Activated naive CD4-positive, alpha-beta T cell treated with anti-CD3 and anti-CD28 coated beads, Interleukin-2, amount 10 ng/mL, durations not matched to agents 7 days and 5 days (primary cell): ENCODE measurements around the gene MAL.
A peak's percentile ranks its signal among the peaks of the same experiment; 100 is the strongest.

ENCODE experiments used
- CTCF ChIA-PET: fragments of 350-600 bp; sonication (Branson Sonifier 250); formaldehyde crosslinking; loops from one replicate; lab custom pipeline; 2021; ENCODE audit warnings: antibody characterized with exemption; lab: Charles Lee
- DNase-seq: peaks from one replicate; pipeline ENCODE4 v3.0.0-alpha.2; 2020
- H3K27ac Mint-ChIP-seq: one replicate; pipeline ENCODE4 v1.8.0; 2021; ENCODE audit warnings: mild to moderate bottlenecking, moderate library complexity, mixed read lengths
- H3K27me3 Mint-ChIP-seq: one replicate; pipeline ENCODE4 v1.8.0; 2021; ENCODE audit warnings: mild to moderate bottlenecking, mixed read lengths
- H3K36me3 Mint-ChIP-seq: one replicate; pipeline ENCODE4 v1.8.0; 2021; ENCODE audit warnings: mixed read lengths
- H3K4me1 Mint-ChIP-seq: one replicate; pipeline ENCODE4 v1.8.0; 2021; ENCODE audit warnings: mixed read lengths
- H3K4me3 Mint-ChIP-seq: one replicate; pipeline ENCODE4 v1.8.0; 2021; ENCODE audit warnings: mild to moderate bottlenecking, moderate library complexity, mixed read lengths
- H3K9me3 Mint-ChIP-seq: one replicate; pipeline ENCODE4 v1.8.0; 2021; ENCODE audit warnings: mixed read lengths

Gene MAL

DNA sequence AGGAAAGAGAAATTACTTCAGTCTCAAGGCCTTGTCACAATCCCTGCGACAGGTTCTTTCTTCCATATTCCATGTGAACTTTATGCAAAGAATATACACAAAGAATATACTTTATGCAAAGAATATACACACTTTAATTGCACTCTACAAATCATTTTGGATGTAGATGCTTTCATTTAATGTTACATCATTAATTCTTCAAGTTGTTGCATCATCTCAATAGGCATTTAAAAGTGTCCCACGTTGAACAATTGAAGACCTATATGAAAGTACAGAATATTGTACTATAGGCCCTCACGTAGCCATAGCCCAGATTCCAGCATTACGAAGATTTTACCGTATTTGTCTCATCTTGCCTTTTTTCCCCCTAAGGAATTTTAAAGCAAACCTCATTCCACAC lies 33.1 kb upstream of the MAL start:
- Mint-ChIP-seq H3K27me3 (peaks cover 44% of the 10 kb centered on the region), H3K36me3 (no peaks in the 10 kb centered on the region), H3K27ac (no peak overlapping the region), H3K4me3 (no peak overlapping the region), H3K9me3 (no peaks in the 10 kb centered on the region), H3K4me1 (peaks cover under 1% of the 10 kb centered on the region)
- CTCF ChIA-PET = no interaction called here
- no peak for DNase-seq

DNA sequence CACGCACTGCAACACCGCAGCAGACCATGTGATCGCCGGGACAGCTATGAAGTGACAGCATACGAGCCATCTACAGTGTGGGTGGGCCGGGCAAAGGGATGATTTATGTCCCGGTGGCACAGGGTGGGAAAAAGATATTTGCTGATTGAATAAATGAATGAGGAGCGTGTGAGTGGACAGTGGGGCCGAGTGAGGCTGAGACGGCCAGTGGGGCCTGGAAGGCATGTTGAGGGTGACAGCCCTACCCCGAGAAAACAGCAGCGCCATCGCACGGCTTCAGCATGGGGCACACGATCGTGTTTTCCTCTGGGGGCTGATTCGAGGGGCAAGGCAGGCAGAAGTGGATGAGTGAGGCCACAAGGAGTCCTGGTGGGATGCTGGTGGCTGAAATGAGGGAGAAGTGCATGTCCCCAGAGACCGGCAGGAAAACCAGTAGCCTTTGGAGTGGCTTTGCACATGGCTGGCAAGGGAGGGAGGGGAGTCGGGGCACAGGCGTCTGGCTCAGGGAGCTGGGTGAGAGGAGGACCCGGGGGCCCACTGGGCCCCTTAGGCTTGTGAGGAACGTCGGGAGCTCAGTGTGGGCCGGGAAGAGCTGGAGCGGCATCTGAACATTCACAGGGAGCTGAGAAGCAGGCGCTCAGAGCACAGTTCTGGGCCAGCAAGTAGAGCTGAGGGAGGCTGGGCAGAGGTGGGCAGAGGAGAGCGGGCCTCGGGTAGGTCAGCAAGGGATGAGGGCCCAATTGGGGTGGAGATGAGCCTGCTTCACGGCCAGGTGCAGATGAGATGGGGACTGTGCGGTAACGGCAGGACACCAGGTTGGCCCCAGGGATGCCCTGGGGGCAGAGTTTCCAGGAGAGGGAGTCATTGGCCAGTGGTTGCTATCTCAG lies 32.1 kb upstream of the MAL start:
- H3K27me3 Mint-ChIP-seq = peaks cover 51% of the 10 kb centered on the region
- H3K36me3 Mint-ChIP-seq = no peaks in the 10 kb centered on the region
- peaks cover 2% of the 10 kb centered on the region for H3K4me1 Mint-ChIP-seq
- CTCF ChIA-PET = no interaction called here
- no peaks in the 10 kb centered on the region for H3K9me3 Mint-ChIP-seq
- DNase-seq = peak; percentile 14
- no peak overlapping the region for H3K27ac Mint-ChIP-seq
- H3K4me3 Mint-ChIP-seq = no peak overlapping the region

DNA sequence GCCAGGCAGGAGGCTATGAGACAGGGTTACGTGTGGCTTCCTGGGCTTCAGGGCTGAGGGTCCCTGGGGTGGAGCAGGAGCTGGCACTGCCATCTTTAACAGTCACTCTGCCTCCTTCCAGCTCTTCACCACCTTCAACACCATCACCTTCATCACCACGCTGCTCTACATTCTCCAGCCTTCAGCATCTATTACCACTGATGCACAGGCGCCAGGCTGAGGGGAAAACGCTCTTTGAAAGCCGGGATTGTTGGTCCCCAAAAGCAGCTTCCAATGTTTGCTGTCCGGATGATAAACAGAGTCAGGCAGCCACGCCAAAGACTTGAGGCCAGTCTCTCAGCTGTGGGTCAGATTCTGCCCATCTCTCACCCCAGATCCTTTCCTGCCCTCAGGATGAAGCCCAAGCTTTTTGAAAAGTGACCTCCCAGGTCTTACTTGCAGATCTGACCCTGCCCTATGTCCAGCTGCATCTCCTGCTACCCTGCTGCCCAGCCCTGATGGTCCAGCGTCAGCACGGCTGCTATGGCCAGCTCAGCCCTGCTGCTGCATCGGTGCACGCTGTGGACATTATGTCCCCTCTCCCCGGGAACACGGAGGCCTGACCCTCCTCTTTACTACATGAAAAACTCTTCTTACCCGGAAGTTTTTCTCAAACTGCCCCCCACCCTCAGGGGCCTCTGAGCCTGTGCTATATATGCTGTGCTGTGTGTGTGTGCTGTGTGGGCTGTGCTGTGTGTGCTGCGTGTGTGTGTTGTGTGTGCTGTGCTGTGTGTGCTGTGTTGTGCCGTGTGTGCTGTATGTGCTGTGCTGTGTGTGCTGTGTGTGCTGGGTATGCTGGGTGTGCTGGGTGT lies 31.2 kb upstream of the MAL start:
- no peaks in the 10 kb centered on the region for H3K9me3 Mint-ChIP-seq
- H3K4me1 Mint-ChIP-seq = peaks cover 2% of the 10 kb centered on the region
- H3K27ac Mint-ChIP-seq = no peak overlapping the region
- no peaks in the 10 kb centered on the region for H3K36me3 Mint-ChIP-seq
- CTCF ChIA-PET = no interaction called here
- peaks cover 59% of the 10 kb centered on the region for H3K27me3 Mint-ChIP-seq
- peak; percentile 2 for DNase-seq
- no peak overlapping the region for H3K4me3 Mint-ChIP-seq

DNA sequence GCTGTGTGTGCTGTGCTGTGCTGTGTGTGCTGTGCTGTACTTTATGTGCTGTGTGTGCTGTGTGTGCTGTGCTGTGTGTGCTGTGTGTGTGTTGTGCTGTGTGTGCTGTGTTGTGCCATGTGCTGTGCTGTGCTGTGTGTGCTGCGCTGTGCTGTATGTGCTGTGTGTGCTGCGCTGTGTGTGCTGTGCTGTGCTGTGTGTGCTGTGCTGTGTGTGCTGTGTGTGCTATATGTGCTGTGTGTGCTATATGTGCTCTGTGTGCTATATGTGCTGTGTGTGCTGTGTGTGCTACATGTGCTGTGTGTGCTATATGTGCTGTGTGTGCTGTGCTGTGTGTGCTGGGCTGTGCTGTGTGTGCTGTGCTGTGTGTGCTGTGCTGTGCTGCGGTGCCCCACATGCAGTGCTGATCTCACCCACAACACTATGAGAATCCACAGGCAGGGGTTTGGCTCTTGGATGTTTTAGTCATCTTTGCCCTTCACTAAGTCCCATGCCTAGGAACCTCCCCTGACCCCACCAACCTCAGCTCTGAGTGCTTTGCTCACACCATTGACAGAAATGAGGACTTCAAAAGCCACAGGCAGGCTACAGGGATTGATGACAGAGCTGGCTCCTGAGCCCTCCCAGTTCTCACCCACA lies 30.5 kb upstream of the MAL start:
- H3K27ac Mint-ChIP-seq = no peak overlapping the region
- CTCF ChIA-PET = interaction anchor here (1.4 to 1.5 kb wide), 2 partner anchors 9 to 84 kb away, joined by 3 to 11 read pairs; no protein-coding TSS in a partner anchor
- no peaks in the 10 kb centered on the region for H3K36me3 Mint-ChIP-seq
- no peak overlapping the region for H3K4me3 Mint-ChIP-seq
- peak; percentile 11 for DNase-seq
- H3K27me3 Mint-ChIP-seq = peaks cover 66% of the 10 kb centered on the region
- H3K4me1 Mint-ChIP-seq = peaks cover 2% of the 10 kb centered on the region
- no peaks in the 10 kb centered on the region for H3K9me3 Mint-ChIP-seq

DNA sequence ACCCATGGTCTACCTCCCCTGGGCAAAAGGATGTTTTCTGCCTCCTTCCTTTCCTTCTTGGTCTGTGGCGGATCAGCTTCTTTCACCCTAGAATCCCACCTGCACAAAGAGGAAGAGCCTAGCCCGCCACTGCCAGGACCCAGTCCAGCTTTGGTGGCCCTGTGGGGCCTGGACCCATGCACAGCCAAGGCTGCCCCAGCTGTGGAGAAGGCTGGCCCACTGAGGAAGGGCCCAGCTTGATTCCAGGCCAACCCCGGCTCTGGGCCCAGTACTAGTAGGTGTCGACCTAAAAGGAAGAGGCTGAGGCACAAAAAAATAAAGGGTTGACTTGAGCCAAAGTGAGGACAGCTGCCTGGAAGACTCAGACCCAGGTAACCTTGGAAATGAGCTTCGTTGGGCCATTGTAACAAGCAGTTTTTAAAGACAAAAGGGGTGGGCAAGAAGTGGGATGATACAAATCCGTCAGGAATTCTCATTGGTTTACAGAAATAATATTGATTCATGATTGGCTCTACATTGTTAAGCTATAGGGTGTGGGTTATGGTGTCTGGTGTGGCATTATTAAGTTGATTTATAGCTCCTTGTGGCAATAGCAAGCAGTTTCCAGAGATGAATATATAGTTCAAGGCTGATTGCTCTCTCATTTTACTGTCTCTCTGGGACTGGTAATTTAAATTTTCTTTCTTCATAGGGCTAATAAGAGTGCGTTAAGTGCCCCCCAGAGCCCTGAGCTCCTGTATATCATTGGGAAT lies 29.8 kb upstream of the MAL start:
- no peak overlapping the region for H3K4me3 Mint-ChIP-seq
- H3K27ac Mint-ChIP-seq = no peak overlapping the region
- no peaks in the 10 kb centered on the region for H3K9me3 Mint-ChIP-seq
- no peak for DNase-seq
- peaks cover 71% of the 10 kb centered on the region for H3K27me3 Mint-ChIP-seq
- H3K36me3 Mint-ChIP-seq = no peaks in the 10 kb centered on the region
- CTCF ChIA-PET = interaction anchor here (1.4 to 1.5 kb wide), 2 partner anchors 10 to 84 kb away, joined by 3 to 11 read pairs; no protein-coding TSS in a partner anchor
- peaks cover 2% of the 10 kb centered on the region for H3K4me1 Mint-ChIP-seq

DNA sequence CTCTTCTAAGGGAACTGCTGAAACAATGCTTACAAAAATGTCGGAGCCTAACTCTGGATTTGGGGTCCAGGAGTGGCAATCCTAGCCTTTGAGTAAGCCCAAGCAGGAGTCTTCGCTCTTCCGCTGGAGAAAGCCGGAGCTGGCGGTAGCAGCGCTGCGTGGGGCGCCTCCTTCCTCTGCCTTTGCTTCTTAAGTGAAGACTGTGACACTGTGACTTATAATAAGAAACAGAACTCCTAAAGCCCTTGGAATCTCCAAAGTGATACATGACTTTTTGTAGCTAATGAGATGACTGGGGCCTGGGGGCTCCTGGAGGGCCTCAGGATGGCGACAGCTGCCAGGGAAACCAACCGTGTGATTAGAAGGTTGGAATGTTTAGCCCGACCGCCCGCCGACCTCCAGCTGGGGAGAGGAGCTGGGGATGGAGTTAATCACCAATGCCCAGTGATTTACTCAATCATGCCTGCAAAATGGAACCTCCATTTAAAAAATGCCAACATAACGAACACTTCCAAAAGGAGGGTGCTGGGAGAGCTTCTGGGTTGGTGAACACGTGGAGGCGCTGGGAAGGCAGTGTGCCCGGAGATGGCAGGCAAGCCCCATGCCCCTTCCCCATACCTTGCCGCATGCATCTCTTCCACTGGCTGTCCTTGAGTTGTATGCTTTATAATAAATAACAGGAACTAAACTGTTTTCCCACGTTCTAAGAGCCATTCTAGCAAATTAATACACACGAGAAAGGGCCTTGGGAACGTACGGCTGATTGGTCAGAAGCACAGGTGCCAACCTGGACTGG lies 29.0 kb upstream of the MAL start:
- no peak for DNase-seq
- Mint-ChIP-seq H3K9me3 (no peaks in the 10 kb centered on the region), H3K27me3 (peaks cover 76% of the 10 kb centered on the region), H3K4me3 (no peak overlapping the region), H3K36me3 (no peaks in the 10 kb centered on the region), H3K27ac (no peak overlapping the region), H3K4me1 (peaks cover 2% of the 10 kb centered on the region)
- CTCF ChIA-PET = interaction anchor here (1.4 to 1.5 kb wide), 2 partner anchors 10 to 83 kb away, joined by 3 to 11 read pairs; no protein-coding TSS in a partner anchor

DNA sequence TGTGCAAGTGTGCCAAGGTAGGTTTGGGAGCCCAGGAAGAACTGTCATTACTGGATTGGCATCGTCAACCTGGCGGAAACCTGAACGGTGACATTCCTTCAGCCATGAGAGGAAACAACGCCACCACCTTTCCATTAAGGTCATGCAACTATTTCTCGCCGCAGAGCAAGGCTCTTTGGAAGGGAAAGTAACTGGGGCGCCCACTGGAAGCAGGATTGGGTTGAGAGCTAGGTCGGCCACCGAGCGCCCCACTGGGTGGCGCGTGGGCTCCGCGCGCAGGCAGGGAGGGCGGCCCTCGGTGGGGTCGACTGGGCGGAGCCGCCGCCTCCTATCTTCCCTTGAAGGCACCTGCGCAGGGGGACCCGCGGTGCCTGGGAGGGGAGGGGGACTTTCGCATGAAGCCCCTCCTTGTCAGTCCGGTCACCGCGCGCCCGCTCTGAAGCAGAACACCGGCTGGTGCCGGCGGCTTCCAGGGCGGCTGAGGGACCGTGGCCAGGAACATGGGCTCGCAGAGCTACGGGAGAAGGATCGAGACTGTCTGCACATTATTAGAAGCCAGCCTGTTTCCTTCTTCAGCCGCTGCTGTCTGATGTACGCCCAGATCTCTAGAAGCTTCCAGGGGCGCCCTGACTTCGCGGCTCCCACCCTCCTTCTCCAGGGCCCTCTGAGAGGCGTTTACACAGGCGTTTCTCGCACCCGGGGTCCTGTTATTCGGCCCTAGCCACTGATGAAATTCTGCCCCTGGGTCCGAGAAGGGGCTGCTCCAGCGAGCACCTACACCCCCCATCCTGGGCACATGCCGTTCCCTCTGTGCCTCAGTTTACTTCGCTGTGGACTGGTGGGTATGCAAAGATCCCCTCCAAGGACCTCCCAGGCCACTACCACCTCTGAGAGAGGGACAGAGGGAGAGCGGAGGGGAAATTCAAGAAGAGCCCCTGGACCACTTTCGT lies 27.3 kb upstream of the MAL start:
- no peaks in the 10 kb centered on the region for H3K9me3 Mint-ChIP-seq
- H3K27me3 Mint-ChIP-seq = peaks cover 68% of the 10 kb centered on the region

DNA sequence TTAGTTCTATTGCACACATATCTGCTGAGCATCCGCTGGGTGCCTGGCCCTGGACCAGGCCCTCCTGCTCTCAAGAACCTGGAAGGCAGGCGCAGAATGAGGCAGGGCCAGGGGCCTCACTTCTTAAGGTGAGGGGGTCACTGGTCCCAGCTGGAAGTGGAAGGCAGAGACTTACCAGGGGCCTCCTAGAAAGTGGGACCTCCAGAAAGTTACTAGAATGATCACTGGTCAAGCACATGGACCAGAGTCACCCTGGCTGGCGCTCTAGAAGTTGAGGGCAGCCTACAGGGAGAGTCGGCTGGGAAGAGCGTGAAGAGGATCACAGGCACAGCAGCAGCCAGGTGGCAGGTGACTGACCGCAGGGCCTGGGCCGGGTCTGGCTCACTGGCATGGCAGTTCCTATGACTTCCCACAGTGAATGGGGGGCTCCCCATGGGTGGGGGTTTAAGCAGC lies 26.1 kb upstream of the MAL start:
- no peaks in the 10 kb centered on the region for H3K9me3 Mint-ChIP-seq
- no peaks in the 10 kb centered on the region for H3K36me3 Mint-ChIP-seq
- peak overlapping the region; percentile 26 for H3K27ac Mint-ChIP-seq
- DNase-seq = no peak
- peaks cover 68% of the 10 kb centered on the region for H3K27me3 Mint-ChIP-seq
- CTCF ChIA-PET = no interaction called here
- H3K4me3 Mint-ChIP-seq = no peak overlapping the region
- peaks cover 3% of the 10 kb centered on the region for H3K4me1 Mint-ChIP-seq

More for the DNA sequence above, 27.3 kb upstream of the MAL start:
- H3K27ac Mint-ChIP-seq = no peak overlapping the region
- H3K36me3 Mint-ChIP-seq = no peaks in the 10 kb centered on the region
- peak; percentile 3 for DNase-seq
- CTCF ChIA-PET = interaction anchor here (1.0 kb wide), 1 partner anchor 80 kb away, joined by 4 read pairs; no protein-coding TSS in a partner anchor
- H3K4me3 Mint-ChIP-seq = no peak overlapping the region
- peaks cover 2% of the 10 kb centered on the region for H3K4me1 Mint-ChIP-seq

DNA sequence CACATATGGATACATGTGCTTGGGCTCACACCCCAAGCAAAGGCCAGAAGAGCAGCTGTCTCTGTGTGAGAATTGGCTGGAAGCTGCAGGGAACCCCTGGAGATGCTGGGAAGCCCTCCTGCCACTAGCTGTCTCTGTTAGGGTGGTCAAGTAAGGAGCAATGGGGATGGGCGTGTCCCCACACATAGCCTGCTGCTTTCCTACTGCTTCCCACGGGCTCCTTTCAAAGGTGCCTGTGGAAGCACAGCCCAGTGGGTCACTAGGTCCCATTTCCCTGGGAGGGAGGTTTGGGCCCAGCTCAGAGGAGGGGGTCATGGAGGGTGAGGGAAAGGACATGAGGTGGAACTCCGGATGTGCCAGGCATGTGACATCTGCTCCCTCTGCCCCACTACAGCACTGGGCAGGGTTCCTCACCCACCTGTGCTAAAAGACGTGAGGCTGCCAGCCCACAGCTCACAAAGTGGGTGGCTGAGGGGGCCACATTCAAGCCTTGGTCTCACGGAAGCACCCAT lies 24.4 kb upstream of the MAL start:
- Mint-ChIP-seq H3K9me3 (no peaks in the 10 kb centered on the region), H3K4me1 (peaks cover 4% of the 10 kb centered on the region), H3K4me3 (no peak overlapping the region), H3K27me3 (peaks cover 67% of the 10 kb centered on the region), H3K27ac (no peak overlapping the region), H3K36me3 (no peaks in the 10 kb centered on the region)
- CTCF ChIA-PET = interaction anchor here (1.3 kb wide), 1 partner anchor 44 kb away, joined by 4 read pairs; no protein-coding TSS in a partner anchor
- no peak for DNase-seq

DNA sequence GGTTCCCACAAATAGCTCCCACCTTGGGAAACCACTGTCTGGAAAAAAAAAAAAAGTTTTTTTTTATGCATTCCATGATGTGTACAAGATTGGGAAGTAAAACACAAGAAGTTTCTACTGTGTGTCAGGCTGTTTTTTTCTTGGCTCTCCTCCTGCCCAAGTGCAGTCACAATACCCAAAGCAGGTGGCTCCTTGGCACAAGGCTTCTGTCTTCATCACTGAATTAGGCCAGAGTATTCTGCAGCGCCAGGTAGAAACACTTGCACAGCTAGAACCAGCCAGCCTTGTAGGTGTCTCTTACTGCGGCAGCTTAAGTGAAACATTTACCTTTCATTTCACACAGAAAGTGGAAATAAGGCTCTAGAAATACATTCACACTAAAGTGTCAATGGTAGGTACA lies 23.8 kb upstream of the MAL start:
- Mint-ChIP-seq H3K4me1 (peaks cover 4% of the 10 kb centered on the region), H3K27me3 (peaks cover 67% of the 10 kb centered on the region), H3K4me3 (no peak overlapping the region), H3K9me3 (no peaks in the 10 kb centered on the region), H3K36me3 (no peaks in the 10 kb centered on the region), H3K27ac (no peak overlapping the region)
- DNase-seq = no peak
- CTCF ChIA-PET = interaction anchor here (1.3 kb wide), 1 partner anchor 45 kb away, joined by 4 read pairs; no protein-coding TSS in a partner anchor

DNA sequence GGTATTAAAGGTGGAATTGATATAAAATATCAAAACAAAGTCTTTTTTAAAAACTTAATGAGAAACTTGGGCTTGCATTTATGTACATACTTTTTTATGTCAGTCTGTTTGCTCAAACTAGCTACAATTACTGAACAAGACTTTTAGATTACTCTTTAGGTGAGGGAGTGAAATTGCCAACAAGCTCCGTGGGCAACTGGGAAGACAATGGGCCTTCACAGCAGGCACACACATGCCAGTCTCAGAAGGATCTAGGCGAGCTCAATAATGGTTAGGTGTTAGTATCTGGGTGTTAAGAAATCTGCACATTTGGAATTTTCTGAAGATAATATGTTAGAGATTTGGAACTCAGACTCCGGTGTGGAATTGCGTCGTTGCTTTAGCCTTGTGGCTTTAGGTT lies 23.0 kb upstream of the MAL start:
- H3K4me3 Mint-ChIP-seq = no peak overlapping the region
- DNase-seq = no peak
- H3K27ac Mint-ChIP-seq = no peak overlapping the region
- CTCF ChIA-PET = interaction anchor here (0.9 to 1.4 kb wide), 3 partner anchors 16 to 22 kb away, joined by 3 to 5 read pairs (median 4); no protein-coding TSS in a partner anchor
- peaks cover 3% of the 10 kb centered on the region for H3K4me1 Mint-ChIP-seq
- peaks cover 66% of the 10 kb centered on the region for H3K27me3 Mint-ChIP-seq
- no peaks in the 10 kb centered on the region for H3K9me3 Mint-ChIP-seq
- H3K36me3 Mint-ChIP-seq = no peaks in the 10 kb centered on the region

DNA sequence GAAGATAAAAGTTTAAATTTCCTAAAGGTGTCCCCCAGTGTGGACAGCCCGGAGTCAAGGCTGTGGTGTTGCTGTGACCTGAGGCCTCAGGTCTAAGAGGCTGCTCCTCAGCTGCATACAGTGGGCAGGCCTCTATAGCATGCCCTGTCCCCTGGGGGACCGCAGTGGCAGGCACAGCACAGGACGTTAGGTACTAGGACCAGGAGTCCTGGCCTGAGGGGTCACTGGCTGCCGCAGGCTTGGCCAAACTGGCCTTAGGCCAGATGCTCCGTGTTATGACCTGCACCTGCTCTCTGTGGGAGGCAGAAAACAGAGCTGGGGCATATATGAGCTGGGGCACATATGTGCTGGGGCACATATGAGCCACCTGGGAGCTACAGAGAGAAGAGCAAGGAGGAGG lies 21.2 kb upstream of the MAL start:
- Mint-ChIP-seq H3K9me3 (no peaks in the 10 kb centered on the region), H3K4me3 (no peak overlapping the region), H3K27ac (no peak overlapping the region), H3K27me3 (peaks cover 50% of the 10 kb centered on the region), H3K4me1 (peaks cover 3% of the 10 kb centered on the region), H3K36me3 (no peaks in the 10 kb centered on the region)
- DNase-seq = no peak
- CTCF ChIA-PET = no interaction called here
